BLaER1 treated with 17β-estradiol and CSF1 and Interleukin-3, amounts not matched to agents 10 nM and 100 nM (cell line): ENCODE data around the gene CHST9.
"Not testable (repeated sequence)": the region's sequence is repeated elsewhere in the genome, so short reads cannot be mapped to it uniquely, and the experiment has no call there.

Experiments
- H3K27ac ChIP-seq, 11 experiments: shearing (Covaris generic); formaldehyde crosslinking; 2 replicates each; pipeline ENCODE4 v1.8.1; 2022
- H3K27me3 ChIP-seq, 11 experiments: shearing (Covaris generic); formaldehyde crosslinking; 2 replicates each; pipeline ENCODE4 v1.8.1; 2022
- H3K36me3 ChIP-seq, 11 experiments: shearing (Covaris generic); formaldehyde crosslinking; 2 replicates each; pipeline ENCODE4 v1.8.1; 2022
- H3K4me1 ChIP-seq, 10 experiments: shearing (Covaris generic); formaldehyde crosslinking; 2 replicates each; pipeline ENCODE4 v1.8.1; 2022
- H3K4me2 ChIP-seq, 11 experiments: shearing (Covaris generic); formaldehyde crosslinking; 2 replicates each; pipeline ENCODE4 v1.8.1; 2022
- H3K4me3 ChIP-seq, 10 experiments: shearing (Covaris generic); formaldehyde crosslinking; 2 replicates each; pipeline ENCODE4 v1.8.1; 2022
- H3K9ac ChIP-seq, 11 experiments: shearing (Covaris generic); formaldehyde crosslinking; 2 replicates each; pipeline ENCODE4 v1.8.1; 2022
- H3K9me3 ChIP-seq, 11 experiments: shearing (Covaris generic); formaldehyde crosslinking; replicated peaks in 1 of 11; 2 replicates each; pipeline ENCODE4 v1.8.1; 2022
- H4K20me1 ChIP-seq, 11 experiments: shearing (Covaris generic); formaldehyde crosslinking; 2 replicates each; pipeline ENCODE4 v1.8.1; 2022
- Cebpa-rat ChIP-seq, 11 experiments: shearing (Covaris generic); IDR thresholded peaks; 2 replicates each; pipeline ENCODE4 v1.8.1; 2022

The CHST9 gene

GRCh38 chr18:27114842-27115241 lies 70.3 kb downstream of the CHST9 start:
- H3K4me2 ChIP-seq, result no peak overlapping the region; a peak in 1 of 22 replicates

GRCh38 chr18:27113358-27113757 lies 71.8 kb downstream of the CHST9 start:
- H3K27ac ChIP-seq, result no peak overlapping the region
- no peak for TF ChIP-seq Cebpa-rat (IDR thresholded peaks at IDR 0.05)
- no peak overlapping the region for H3K4me3 ChIP-seq
- no peaks in the 10 kb centered on the region for H4K20me1 ChIP-seq
- H3K4me2 ChIP-seq, result no peak overlapping the region
- peaks cover 0 to 8% (median 3%) of the 10 kb centered on the region in 10 experiments; a peak in 4 of 20 replicates for H3K4me1 ChIP-seq
- H3K9me3 ChIP-seq, result peaks cover 0 to 6% (median 0%) of the 10 kb centered on the region in 11 experiments; a peak in 2 of 22 replicates
- no peaks in the 10 kb centered on the region for H3K36me3 ChIP-seq
- H3K9ac ChIP-seq, result no peak overlapping the region
- no peaks in the 10 kb centered on the region for H3K27me3 ChIP-seq

More at GRCh38 chr18:27114842-27115241, 70.3 kb downstream of the CHST9 start:
- Histone ChIP-seq H3K4me3 (no peak overlapping the region), H3K9me3 (peaks cover 0 to 6% (median 0%) of the 10 kb centered on the region in 11 experiments; a peak in 2 of 22 replicates), H3K4me1 (peaks cover 0 to 8% (median 3%) of the 10 kb centered on the region in 10 experiments; a peak in 4 of 20 replicates), H3K9ac (no peak overlapping the region), H3K27me3 (no peaks in the 10 kb centered on the region), H4K20me1 (no peaks in the 10 kb centered on the region), H3K27ac (no peak overlapping the region), H3K36me3 (no peaks in the 10 kb centered on the region)
- no peak for TF ChIP-seq Cebpa-rat (IDR thresholded peaks at IDR 0.05)

- Histone ChIP-seq H4K20me1 (no peaks in the 10 kb centered on the region), H3K27me3 (no peaks in the 10 kb centered on the region), H3K4me3 (no peak overlapping the region), H3K4me1 (peaks cover 0 to 8% (median 3%) of the 10 kb centered on the region in 10 experiments; a peak in 4 of 20 replicates), H3K36me3 (no peaks in the 10 kb centered on the region), H3K9me3 (peaks cover 0 to 6% (median 0%) of the 10 kb centered on the region in 11 experiments; a peak in 2 of 22 replicates), H3K9ac (no peak overlapping the region), H3K27ac (no peak overlapping the region), H3K4me2 (no peak overlapping the region)
- no peak for TF ChIP-seq Cebpa-rat (IDR thresholded peaks at IDR 0.05)
Observed at GRCh38 chr18:27110319-27110718, 74.8 kb downstream of the CHST9 start.

- Histone ChIP-seq H3K4me1 (peaks cover 0 to 7% (median 3%) of the 10 kb centered on the region in 10 experiments; a peak in 4 of 20 replicates), H3K36me3 (no peaks in the 10 kb centered on the region), H4K20me1 (no peaks in the 10 kb centered on the region), H3K27me3 (no peaks in the 10 kb centered on the region), H3K4me3 (no peak overlapping the region), H3K9me3 (peaks cover 0 to 6% (median 0%) of the 10 kb centered on the region in 11 experiments; a peak in 2 of 22 replicates), H3K27ac (no peak overlapping the region), H3K4me2 (no peak overlapping the region), H3K9ac (no peak overlapping the region)
- no peak for TF ChIP-seq Cebpa-rat (IDR thresholded peaks at IDR 0.05)
Observed at GRCh38 chr18:27109451-27109850, 75.7 kb downstream of the CHST9 start.

GRCh38 chr18:27108842-27109241 lies 76.3 kb downstream of the CHST9 start:
- H3K4me3 ChIP-seq, result no peak overlapping the region
- no peaks in the 10 kb centered on the region for H3K27me3 ChIP-seq
- H3K27ac ChIP-seq, result no peak overlapping the region
- H3K36me3 ChIP-seq, result no peaks in the 10 kb centered on the region
- no peak for TF ChIP-seq Cebpa-rat (IDR thresholded peaks at IDR 0.05)
- H3K9me3 ChIP-seq, result peaks cover 0 to 6% (median 0%) of the 10 kb centered on the region in 11 experiments; a peak in 2 of 22 replicates
- H3K4me1 ChIP-seq, result peaks cover 0 to 1% (median 0%) of the 10 kb centered on the region in 10 experiments; a peak in 4 of 20 replicates
- no peaks in the 10 kb centered on the region for H4K20me1 ChIP-seq
- no peak overlapping the region for H3K4me2 ChIP-seq
- no peak overlapping the region for H3K9ac ChIP-seq

GRCh38 chr18:27104743-27105142 lies 80.4 kb downstream of the CHST9 start:
- Histone ChIP-seq H3K27me3 (no peaks in the 10 kb centered on the region), H3K36me3 (no peaks in the 10 kb centered on the region), H3K9ac (no peak overlapping the region), H3K9me3 (no peaks in the 10 kb centered on the region), H4K20me1 (no peaks in the 10 kb centered on the region), H3K4me2 (no peak overlapping the region), H3K27ac (no peak overlapping the region), H3K4me3 (no peak overlapping the region), H3K4me1 (no peaks in the 10 kb centered on the region)
- no peak for TF ChIP-seq Cebpa-rat (IDR thresholded peaks at IDR 0.05)

GRCh38 chr18:27094621-27095020 lies 90.5 kb downstream of the CHST9 start:
- H3K36me3 ChIP-seq, result no peaks in the 10 kb centered on the region

GRCh38 chr18:27093290-27093689 lies 91.8 kb downstream of the CHST9 start:
- not testable (repeated sequence) for H3K4me1 ChIP-seq, H3K4me2 ChIP-seq, H3K4me3 ChIP-seq, H3K9me3 ChIP-seq, H4K20me1 ChIP-seq, H3K27ac ChIP-seq, H3K9ac ChIP-seq, H3K27me3 ChIP-seq, H3K36me3 ChIP-seq

More at GRCh38 chr18:27094621-27095020, 90.5 kb downstream of the CHST9 start:
- H3K27ac ChIP-seq, result no peak overlapping the region
- no peaks in the 10 kb centered on the region for H4K20me1 ChIP-seq
- no peaks in the 10 kb centered on the region for H3K4me1 ChIP-seq
- H3K4me2 ChIP-seq, result no peak overlapping the region
- no peak for TF ChIP-seq Cebpa-rat (IDR thresholded peaks at IDR 0.05)
- peaks cover 0 to 12% (median 9%) of the 10 kb centered on the region in 11 experiments; a peak in 4 of 22 replicates for H3K9me3 ChIP-seq
- no peaks in the 10 kb centered on the region for H3K27me3 ChIP-seq
- no peak overlapping the region for H3K9ac ChIP-seq
- H3K4me3 ChIP-seq, result no peak overlapping the region

- no peak overlapping the region for H3K9ac ChIP-seq
- H4K20me1 ChIP-seq, result no peaks in the 10 kb centered on the region
- TF ChIP-seq Cebpa-rat (IDR thresholded peaks at IDR 0.05), result no peak
- H3K4me1 ChIP-seq, result no peaks in the 10 kb centered on the region
- no peaks in the 10 kb centered on the region for H3K9me3 ChIP-seq
- no peak overlapping the region for H3K27ac ChIP-seq
- no peak overlapping the region for H3K4me3 ChIP-seq
- no peak overlapping the region for H3K4me2 ChIP-seq
- no peaks in the 10 kb centered on the region for H3K27me3 ChIP-seq
- no peaks in the 10 kb centered on the region for H3K36me3 ChIP-seq
Observed at GRCh38 chr18:27081701-27082100, 103.4 kb downstream of the CHST9 start.

GRCh38 chr18:27075828-27076227 lies 109.3 kb downstream of the CHST9 start:
- no peaks in the 10 kb centered on the region for H3K36me3 ChIP-seq
- H3K27ac ChIP-seq, result no peak overlapping the region
- H3K4me3 ChIP-seq, result no peak overlapping the region
- no peak overlapping the region for H3K4me2 ChIP-seq
- H3K9me3 ChIP-seq, result no peaks in the 10 kb centered on the region
- no peak for TF ChIP-seq Cebpa-rat (IDR thresholded peaks at IDR 0.05)
- no peak overlapping the region for H3K9ac ChIP-seq
- H3K4me1 ChIP-seq, result no peaks in the 10 kb centered on the region; a peak in 2 of 20 replicates
- no peaks in the 10 kb centered on the region for H3K27me3 ChIP-seq
- no peaks in the 10 kb centered on the region for H4K20me1 ChIP-seq
